HEK293 (cell line): Measurements from ENCODE around the gene KANK2.

Experiments used
- CTCF ChIA-PET: fragments of 350-600 bp; formaldehyde crosslinking; extraction: SDS; loops from one replicate; lab custom pipeline; 2021; ENCODE audit warnings: antibody characterized with exemption; lab: Yijun Ruan, JAX
- POLR2A ChIA-PET: fragments of 300-600 bp; formaldehyde crosslinking; extraction: SDS; loops from one replicate; lab custom pipeline; 2020; ENCODE audit warnings: antibody characterized with exemption, inconsistent platforms; lab: Yijun Ruan, JAX
- H3K27ac ChIP-seq: fragments of 200-500 bp; sonication (Bioruptor generic); 2 replicates; pipeline ENCODE4 v1.5.1; 2014; ENCODE audit warnings: low read depth, low read length, control low read depth, inconsistent platforms; ENCODE audit errors: extremely low read depth
- H3K36me3 ChIP-seq, 2 experiments: fragments of 200-500 bp in 1 of 2; sonication (Bioruptor generic) in 1 of 2; 1 replicate in 1 of 2; 2 replicates in 1 of 2; pipeline ENCODE4 v1.5.1; 2014 to 2017; ENCODE audit warnings: inconsistent platforms in 2 of 2, low read length in 2 of 2; ENCODE audit not compliant: control insufficient read depth in 2 of 2, insufficient read depth in 1 of 2
- H3K4me1 ChIP-seq: fragments of 200-500 bp; sonication (Bioruptor generic); 2 replicates; pipeline ENCODE4 v1.5.1; 2014; ENCODE audit warnings: mild to moderate bottlenecking, low read length, inconsistent platforms; ENCODE audit not compliant: control insufficient read depth, insufficient read depth
- H3K4me3 ChIP-seq: 2 replicates; pipeline ENCODE4 v1.5.1; 2011; ENCODE audit warnings: low read depth, mild to moderate bottlenecking, control low read depth, low read length, moderate library complexity
- H3K9me3 ChIP-seq: fragments of 200-500 bp; sonication (Bioruptor generic); 2 replicates; pipeline ENCODE4 v1.5.1; 2014; ENCODE audit warnings: low read depth, low read length, inconsistent platforms; ENCODE audit not compliant: control insufficient read depth, insufficient read depth
- BCL11B ChIP-seq: fragments of 450-650 bp; formaldehyde crosslinking; IDR thresholded peaks from 2 replicates; pipeline ENCODE4 v1.5.1; 2016; ENCODE audit warnings: low read depth, missing biosample characterization, missing genetic modification characterization
- GFI1B ChIP-seq: fragments of 450-650 bp; formaldehyde crosslinking; IDR thresholded peaks from 2 replicates; pipeline ENCODE4 v1.5.1; 2016; ENCODE audit warnings: missing biosample characterization, missing genetic modification characterization
- IKZF3 ChIP-seq: fragments of 450-650 bp; IDR thresholded peaks from 2 replicates; pipeline ENCODE4 v1.5.0; 2018; ENCODE audit warnings: missing biosample characterization, mild to moderate bottlenecking, missing genetic modification characterization, moderate library complexity
- SP3 ChIP-seq: fragments of 450-650 bp; formaldehyde crosslinking; IDR thresholded peaks from 2 replicates; pipeline ENCODE4 v1.5.1; 2016; ENCODE audit warnings: missing biosample characterization, missing genetic modification characterization
- YY2 ChIP-seq: fragments of 450-650 bp; formaldehyde crosslinking; IDR thresholded peaks from 2 replicates; pipeline ENCODE4 v1.5.1; 2016; ENCODE audit warnings: missing biosample characterization, missing genetic modification characterization
- ZBTB8A ChIP-seq: fragments of 450-650 bp; formaldehyde crosslinking; IDR thresholded peaks from 2 replicates; pipeline ENCODE4 v1.5.1; 2016; ENCODE audit warnings: missing biosample characterization, missing genetic modification characterization
- ZFP41 ChIP-seq: fragments of 450-650 bp; formaldehyde crosslinking; IDR thresholded peaks from 2 replicates; pipeline ENCODE4 v1.5.1; 2016; ENCODE audit warnings: missing biosample characterization, missing genetic modification characterization, borderline replicate concordance
- ZFP69B ChIP-seq: fragments of 450-650 bp; formaldehyde crosslinking; IDR thresholded peaks from 2 replicates; pipeline ENCODE4 v1.5.1; 2016; ENCODE audit warnings: missing biosample characterization, missing genetic modification characterization
- ZIC2 ChIP-seq: fragments of 450-650 bp; formaldehyde crosslinking; IDR thresholded peaks from 2 replicates; pipeline ENCODE4 v1.5.1; 2016; ENCODE audit warnings: missing biosample characterization, missing genetic modification characterization
- ZNF24 ChIP-seq: fragments of 450-650 bp; formaldehyde crosslinking; IDR thresholded peaks from 2 replicates; pipeline ENCODE4 v1.5.1; 2016; ENCODE audit warnings: missing biosample characterization, missing genetic modification characterization
- ZNF341 ChIP-seq: fragments of 450-650 bp; formaldehyde crosslinking; IDR thresholded peaks from 2 replicates; pipeline ENCODE4; 2016; ENCODE audit warnings: low read depth, missing biosample characterization, missing genetic modification characterization
- ZNF350 ChIP-seq: fragments of 450-650 bp; formaldehyde crosslinking; IDR thresholded peaks from 2 replicates; pipeline ENCODE4 v1.5.0; 2017; ENCODE audit warnings: missing biosample characterization, mild to moderate bottlenecking, missing genetic modification characterization
- ZNF596 ChIP-seq: fragments of 450-650 bp; IDR thresholded peaks from 2 replicates; pipeline ENCODE4 v1.5.0; 2018; ENCODE audit warnings: missing biosample characterization, mild to moderate bottlenecking, missing genetic modification characterization, moderate library complexity
- ZNF610 ChIP-seq: fragments of 450-650 bp; formaldehyde crosslinking; IDR thresholded peaks from 2 replicates; pipeline ENCODE4 v1.5.1; 2016; ENCODE audit warnings: missing biosample characterization, missing genetic modification characterization, borderline replicate concordance
- ZNF664 ChIP-seq: fragments of 450-650 bp; formaldehyde crosslinking; IDR thresholded peaks from 2 replicates; pipeline ENCODE4 v1.5.1; 2016; ENCODE audit warnings: missing biosample characterization, missing genetic modification characterization
- ZNF670 ChIP-seq: fragments of 450-650 bp; formaldehyde crosslinking; IDR thresholded peaks from 2 replicates; pipeline ENCODE4 v1.5.1; 2016; ENCODE audit warnings: missing biosample characterization, missing genetic modification characterization, low read depth
- ZNF707 ChIP-seq: fragments of 450-650 bp; formaldehyde crosslinking; IDR thresholded peaks from 2 replicates; pipeline ENCODE4 v1.5.1; 2016; ENCODE audit warnings: missing biosample characterization, missing genetic modification characterization
- ZNF747 ChIP-seq: fragments of 450-650 bp; formaldehyde crosslinking; IDR thresholded peaks from 2 replicates; pipeline ENCODE4 v1.5.1; 2016; ENCODE audit warnings: missing biosample characterization, missing genetic modification characterization
- ZNF777 ChIP-seq: fragments of 450-650 bp; formaldehyde crosslinking; IDR thresholded peaks from 2 replicates; pipeline ENCODE4 v1.5.1; 2017; ENCODE audit warnings: missing biosample characterization, missing genetic modification characterization, borderline replicate concordance
- ZNF791 ChIP-seq: fragments of 450-650 bp; formaldehyde crosslinking; IDR thresholded peaks from 2 replicates; pipeline ENCODE4 v1.5.1; 2016; ENCODE audit warnings: missing biosample characterization, missing genetic modification characterization
- ZNF837 ChIP-seq: fragments of 450-650 bp; formaldehyde crosslinking; IDR thresholded peaks from 2 replicates; pipeline ENCODE4 v1.5.1; 2016; ENCODE audit warnings: missing biosample characterization, missing genetic modification characterization
- ZNF843 ChIP-seq: fragments of 450-650 bp; formaldehyde crosslinking; IDR thresholded peaks from 2 replicates; pipeline ENCODE4 v1.5.1; 2016; ENCODE audit warnings: missing biosample characterization, missing genetic modification characterization
- TF ChIP-seq, protein P1 (sequence below): fragments of 450-650 bp; formaldehyde crosslinking; IDR thresholded peaks from 2 replicates; pipeline ENCODE4 v1.5.1; 2016; ENCODE audit warnings: missing biosample characterization, missing genetic modification characterization
- TF ChIP-seq, protein P2 (sequence below): fragments of 450-650 bp; formaldehyde crosslinking; IDR thresholded peaks from 2 replicates; pipeline ENCODE4 v1.5.1; 2017; ENCODE audit warnings: missing biosample characterization, missing genetic modification characterization
- TF ChIP-seq, protein P3 (sequence below): fragments of 450-650 bp; formaldehyde crosslinking; IDR thresholded peaks from 2 replicates; pipeline ENCODE4 v1.5.1; 2016; ENCODE audit warnings: missing biosample characterization, missing genetic modification characterization
- TF ChIP-seq, protein P4 (sequence below): fragments of 450-650 bp; formaldehyde crosslinking; IDR thresholded peaks from 2 replicates; pipeline ENCODE4 v1.5.1; 2016; ENCODE audit warnings: missing biosample characterization, missing genetic modification characterization

KANK2 gene

DNA sequence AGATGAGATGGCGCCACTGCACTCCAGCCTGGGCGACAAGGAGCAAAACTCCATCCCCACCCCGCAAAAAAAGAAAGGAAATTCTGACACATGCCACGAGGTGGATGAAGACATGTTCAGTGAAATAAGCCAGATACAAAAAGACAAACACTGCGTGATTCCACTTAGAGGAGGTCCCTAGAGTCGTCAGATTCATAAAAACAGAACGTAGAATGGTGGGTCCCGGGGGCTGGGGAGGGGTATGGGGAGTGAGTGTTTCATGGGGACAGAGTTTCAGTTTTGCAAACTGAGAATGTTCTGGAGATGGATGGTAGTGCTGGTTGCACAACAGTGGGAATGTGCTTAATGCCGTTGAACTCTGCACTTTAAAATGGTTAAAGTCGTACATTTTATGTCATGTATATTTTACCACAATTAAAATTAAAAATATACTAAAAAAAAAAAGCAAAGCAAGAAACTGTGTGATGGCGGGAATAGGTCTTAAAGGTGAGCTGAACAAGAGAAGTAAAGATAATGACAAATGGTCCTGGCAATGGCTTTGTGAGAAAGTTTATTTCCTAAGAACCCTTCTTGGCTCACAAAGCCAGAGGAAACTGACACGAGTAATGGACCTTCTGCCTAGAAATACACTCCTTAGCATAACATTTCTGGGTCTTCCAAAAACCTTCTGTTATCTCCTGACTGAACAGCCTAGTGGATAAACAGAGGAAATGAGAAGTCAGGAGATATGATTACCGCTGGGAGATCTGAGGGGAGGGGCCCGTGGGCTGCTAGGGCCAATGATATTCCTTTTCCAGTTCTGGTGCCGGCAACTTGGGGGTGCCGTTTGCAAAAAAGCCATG lies 37.5 kb downstream of the KANK2 start:
- H3K36me3 ChIP-seq, result peaks cover 0 to 2% of the 10 kb centered on the region in 2 experiments; a peak in 1 of 3 replicates
- TF ChIP-seq ZNF747 (no peak), ZNF791 (tag by site-specific recombination) (no peak), ZNF341 (tag by site-specific recombination) (no peak), ZNF777 (tag by site-specific recombination) (no peak), GFI1B (tag by site-specific recombination) (no peak), ZFP41 (tag by site-specific recombination) (no peak), ZNF610 (tag by site-specific recombination) (no peak), ZNF843 (tag by site-specific recombination) (no peak), ZNF670 (no peak), ZBTB8A (tag by site-specific recombination) (no peak), ZNF664 (tag by site-specific recombination) (no peak), ZIC2 (tag by site-specific recombination) (no peak), ZNF707 (tag by site-specific recombination) (no peak), ZNF350 (tag by site-specific recombination) (no peak), BCL11B (tag by site-specific recombination) (no peak), IKZF3 (tag by site-specific recombination) (no peak)
- TF ChIP-seq, protein P1, sequence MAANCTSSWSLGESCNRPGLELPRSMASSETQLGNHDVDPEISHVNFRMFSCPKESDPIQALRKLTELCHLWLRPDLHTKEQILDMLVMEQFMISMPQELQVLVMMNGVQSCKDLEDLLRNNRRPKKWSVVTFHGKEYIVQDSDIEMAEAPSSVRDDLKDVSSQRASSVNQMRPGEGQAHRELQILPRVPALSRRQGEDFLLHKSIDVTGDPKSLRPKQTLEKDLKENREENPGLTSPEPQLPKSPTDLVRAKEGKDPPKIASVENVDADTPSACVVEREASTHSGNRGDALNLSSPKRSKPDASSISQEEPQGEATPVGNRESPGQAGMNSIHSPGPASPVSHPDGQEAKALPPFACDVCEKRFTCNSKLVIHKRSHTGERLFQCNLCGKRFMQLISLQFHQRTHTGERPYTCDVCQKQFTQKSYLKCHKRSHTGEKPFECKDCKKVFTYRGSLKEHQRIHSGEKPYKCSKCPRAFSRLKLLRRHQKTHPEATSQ (tag by site-specific recombination), result no peak
- TF ChIP-seq, protein P2, sequence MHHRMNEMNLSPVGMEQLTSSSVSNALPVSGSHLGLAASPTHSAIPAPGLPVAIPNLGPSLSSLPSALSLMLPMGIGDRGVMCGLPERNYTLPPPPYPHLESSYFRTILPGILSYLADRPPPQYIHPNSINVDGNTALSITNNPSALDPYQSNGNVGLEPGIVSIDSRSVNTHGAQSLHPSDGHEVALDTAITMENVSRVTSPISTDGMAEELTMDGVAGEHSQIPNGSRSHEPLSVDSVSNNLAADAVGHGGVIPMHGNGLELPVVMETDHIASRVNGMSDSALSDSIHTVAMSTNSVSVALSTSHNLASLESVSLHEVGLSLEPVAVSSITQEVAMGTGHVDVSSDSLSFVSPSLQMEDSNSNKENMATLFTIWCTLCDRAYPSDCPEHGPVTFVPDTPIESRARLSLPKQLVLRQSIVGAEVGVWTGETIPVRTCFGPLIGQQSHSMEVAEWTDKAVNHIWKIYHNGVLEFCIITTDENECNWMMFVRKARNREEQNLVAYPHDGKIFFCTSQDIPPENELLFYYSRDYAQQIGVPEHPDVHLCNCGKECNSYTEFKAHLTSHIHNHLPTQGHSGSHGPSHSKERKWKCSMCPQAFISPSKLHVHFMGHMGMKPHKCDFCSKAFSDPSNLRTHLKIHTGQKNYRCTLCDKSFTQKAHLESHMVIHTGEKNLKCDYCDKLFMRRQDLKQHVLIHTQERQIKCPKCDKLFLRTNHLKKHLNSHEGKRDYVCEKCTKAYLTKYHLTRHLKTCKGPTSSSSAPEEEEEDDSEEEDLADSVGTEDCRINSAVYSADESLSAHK (tag by site-specific recombination), result no peak
- TF ChIP-seq, protein P3, sequence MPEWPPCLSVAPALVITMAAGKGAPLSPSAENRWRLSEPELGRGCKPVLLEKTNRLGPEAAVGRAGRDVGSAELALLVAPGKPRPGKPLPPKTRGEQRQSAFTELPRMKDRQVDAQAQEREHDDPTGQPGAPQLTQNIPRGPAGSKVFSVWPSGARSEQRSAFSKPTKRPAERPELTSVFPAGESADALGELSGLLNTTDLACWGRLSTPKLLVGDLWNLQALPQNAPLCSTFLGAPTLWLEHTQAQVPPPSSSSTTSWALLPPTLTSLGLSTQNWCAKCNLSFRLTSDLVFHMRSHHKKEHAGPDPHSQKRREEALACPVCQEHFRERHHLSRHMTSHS (tag by site-specific recombination), result no peak
- H3K4me3 ChIP-seq, result no peak overlapping the region
- H3K27ac ChIP-seq, result no peak overlapping the region
- ChIA-PET CTCF (interaction anchor here (0.6 kb wide), 1 partner anchor 185 kb away, joined by 3 read pairs; no protein-coding TSS in a partner anchor), POLR2A (no interaction called here)
- H3K4me1 ChIP-seq, result no peaks in the 10 kb centered on the region; the same call in 1 of the 2 replicates
- no peaks in the 10 kb centered on the region for H3K9me3 ChIP-seq

DNA sequence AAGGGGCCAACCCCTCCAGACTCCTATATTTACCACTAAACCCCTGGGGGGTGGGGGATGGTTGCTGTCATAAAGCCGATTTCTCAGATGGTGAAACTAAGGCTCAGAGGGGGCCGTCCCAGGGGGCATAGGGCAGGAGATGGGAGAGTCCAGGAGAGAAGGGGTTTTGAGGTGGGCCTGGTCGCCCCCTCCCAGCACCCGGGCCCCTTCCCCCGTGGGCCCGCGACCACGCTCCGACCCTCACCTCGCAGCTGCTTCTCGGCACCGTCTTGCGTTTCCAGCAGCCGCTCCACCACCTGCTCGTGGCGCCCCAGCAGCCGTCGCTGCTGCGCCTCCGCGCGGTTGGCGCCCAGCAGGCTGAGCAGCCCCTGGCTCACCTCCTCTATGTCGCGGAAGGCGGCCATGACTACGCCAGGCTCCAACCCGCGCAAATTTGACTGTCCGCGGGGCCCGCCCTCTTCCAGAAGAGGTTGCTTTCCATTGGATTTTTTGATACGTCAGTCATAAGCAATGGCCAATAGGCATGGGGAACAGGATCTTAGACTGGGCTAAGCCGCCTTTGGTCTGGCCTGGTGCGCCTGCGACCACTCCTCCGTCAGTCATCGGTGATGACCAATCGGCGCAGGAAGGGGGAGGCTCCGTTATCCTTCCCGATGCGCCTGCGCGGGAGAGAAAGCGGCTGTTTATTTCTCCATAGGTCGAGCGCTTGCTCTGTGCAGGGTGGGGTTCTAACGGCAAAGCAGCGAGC lies 41.8 kb downstream of the KANK2 start, which contains the start of gene SPC24:
SPC24 (minus strand) TSS at position 410 of the 748 bp plus-strand sequence; CDS start at position 404, 6 bp downstream.
- H3K27ac ChIP-seq, result peak within 1 kb of the TSS; percentile 80
- TF ChIP-seq ZNF596 (tag by site-specific recombination) (no peak), ZNF24 (tag by site-specific recombination) (no peak), ZNF837 (tag by site-specific recombination) (peak; percentile 51; the same call in 1 of the 2 replicates), SP3 (tag by site-specific recombination) (peak; percentile 81), ZFP69B (tag by site-specific recombination) (peak; percentile 57; the same call in 1 of the 2 replicates), YY2 (tag by site-specific recombination) (peak; percentile 87)
- TF ChIP-seq, protein P4, sequence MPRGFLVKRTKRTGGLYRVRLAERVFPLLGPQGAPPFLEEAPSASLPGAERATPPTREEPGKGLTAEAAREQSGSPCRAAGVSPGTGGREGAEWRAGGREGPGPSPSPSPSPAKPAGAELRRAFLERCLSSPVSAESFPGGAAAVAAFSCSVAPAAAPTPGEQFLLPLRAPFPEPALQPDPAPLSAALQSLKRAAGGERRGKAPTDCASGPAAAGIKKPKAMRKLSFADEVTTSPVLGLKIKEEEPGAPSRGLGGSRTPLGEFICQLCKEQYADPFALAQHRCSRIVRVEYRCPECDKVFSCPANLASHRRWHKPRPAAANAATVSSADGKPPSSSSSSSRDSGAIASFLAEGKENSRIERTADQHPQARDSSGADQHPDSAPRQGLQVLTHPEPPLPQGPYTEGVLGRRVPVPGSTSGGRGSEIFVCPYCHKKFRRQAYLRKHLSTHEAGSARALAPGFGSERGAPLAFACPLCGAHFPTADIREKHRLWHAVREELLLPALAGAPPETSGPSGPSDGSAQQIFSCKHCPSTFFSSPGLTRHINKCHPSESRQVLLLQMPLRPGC (tag by site-specific recombination), result peak; percentile 76; the same call in 1 of the 2 replicates

More for the DNA sequence above, 41.8 kb downstream of the KANK2 start, which contains the start of gene SPC24:
- peaks cover 0 to 18% of the 10 kb centered on the region in 2 experiments; a peak in 2 of 3 replicates for H3K36me3 ChIP-seq
- ChIA-PET CTCF (interaction anchor here (0.6 to 2.2 kb wide), 3 partner anchors 9 to 219 kb away, joined by 3 to 9 read pairs (median 8); no protein-coding TSS in a partner anchor), POLR2A (interaction anchor here (0.9 to 5.9 kb wide), 5 partner anchors 8 to 42 kb away, joined by 4 to 37 read pairs (median 10); partner anchors contain the start of gene KANK2)
- H3K9me3 ChIP-seq, result no peaks in the 10 kb centered on the region
- H3K4me3 ChIP-seq, result peak within 1 kb of the TSS; percentile 66
- H3K4me1 ChIP-seq, result no peaks in the 10 kb centered on the region; the same call in 1 of the 2 replicates
